Measurements from ENCODE around the gene ERN1. TPM values are rescaled to one million over a fixed set of nuclear protein-coding genes. Genes with fewer than 3 reads are reported as not detected.
A peak's percentile ranks its signal among the peaks of the same experiment; 100 is the strongest.

Gene ERN1
- total and polyA plus RNA-seq, 2 of the 8 experiments (the other 6 are each of a cell fraction or from before 2014, with no cell fraction given), result 1.8 to 3.9 TPM

GRCh38 chr17:64146418-64147109, 16.6 kb upstream of the ERN1 start:
- H2AFZ ChIP-seq (ENCODE audit: low read length), result no peak overlapping the region
- peaks cover 0 to 18% (median 2%) of the 10 kb centered on the region in 4 experiments; a peak in 4 of 8 replicates for H3K36me3 ChIP-seq (ENCODE audit: control insufficient read depth in 2 of 4, insufficient read depth in 4 of 4, low read length in 3 of 4)
- FAIRE-seq, result no peak
- POLR2A ChIA-PET (ENCODE audit: partially characterized antibody), result interaction anchor here (0.6 to 7.3 kb wide), 80 partner anchors 8 to 511 kb away, joined by 3 to 193 read pairs (median 5); partner anchors contain the start of genes CEP95, DDX42, DDX5 and ERN1
- H2BK12ac ChIP-seq (ENCODE audit: low read depth, low read length), result no peak overlapping the region
- H3K23me2 ChIP-seq (ENCODE audit: low read depth, low read length), result peaks cover 6% of the 10 kb centered on the region
- H3K4me3 ChIP-seq (ENCODE audit: extremely low read depth in 1 of 4, insufficient read depth in 2 of 4, low read depth in 3 of 4, low read length in 4 of 4), result peak overlapping the region; percentile 79 to 91 (median 82)
- H3K79me2 ChIP-seq (ENCODE audit: control insufficient read depth in 1 of 2, insufficient read depth in 2 of 2, low read length in 2 of 2), result peaks cover 0 to 10% of the 10 kb centered on the region in 2 experiments; a peak in 1 of 4 replicates
- H3K4me1 ChIP-seq (replicated peaks in 1 of 4; ENCODE audit: control insufficient read depth in 3 of 4, insufficient read depth in 4 of 4, low read length in 3 of 4), result peaks cover 0 to 9% (median 3%) of the 10 kb centered on the region in 4 experiments; a peak in 5 of 7 replicates
- CTCF ChIA-PET (ENCODE audit: partially characterized antibody), result interaction anchor here (0.9 to 2.3 kb wide), 4 partner anchors 124 to 174 kb away, joined by 3 to 10 read pairs (median 4); no protein-coding TSS in a partner anchor
- no peak overlapping the region for H3K23ac ChIP-seq (ENCODE audit: insufficient read length)
- peak overlapping the region; percentile 97 for H2BK5ac ChIP-seq (ENCODE audit: low read depth, low read length)
- peak in 1 of 2 experiments; percentile 52 for DNase-seq (ENCODE audit: low read depth in 1 of 2, low spot score in 2 of 2)
- no peak overlapping the region for H2BK20ac ChIP-seq (ENCODE audit: low read length)
- no peak overlapping the region for H2BK15ac ChIP-seq (ENCODE audit: low read length)
- H4K8ac ChIP-seq (ENCODE audit: extremely low read depth, insufficient read depth, low read length), result peak overlapping the region; percentile 96
- H2AK5ac ChIP-seq (ENCODE audit: low read depth, low read length), result 0 out of 2 replicates have a peak overlapping the region, but pooled peaks have one; percentile 56
- peak overlapping the region; percentile 92 for H3K56ac ChIP-seq (replicated peaks; ENCODE audit: insufficient read length, low read depth, low read length)
- H3K27ac ChIP-seq (ENCODE audit: low read depth, low read length), result peak overlapping the region; percentile 95
- H3K4ac ChIP-seq (replicated peaks; ENCODE audit: insufficient read length, low read depth, low read length), result peak overlapping the region; percentile 100
- no peaks in the 10 kb centered on the region for H3K27me3 ChIP-seq (replicated peaks in 1 of 4; ENCODE audit: control insufficient read depth in 3 of 4, extremely low read depth in 1 of 4, insufficient read depth in 3 of 4, low read length in 3 of 4)
- WGBS, 2 experiments (ENCODE audit: extremely low coverage in 1 of 2, insufficient coverage in 1 of 2, insufficient read length in 1 of 2, insufficient replicate concordance in 2 of 2, low coverage in 1 of 2, low lambda C conversion rate in 2 of 2, missing lambda C conversion rate in 1 of 2), result 2% methylated on average over 34 of the region's 34 CpGs; no CpG with 5 or more reads in 1 of the 2 experiments
- no peak overlapping the region for H3K14ac ChIP-seq (ENCODE audit: insufficient read length)
- peak overlapping the region; percentile 31 for H2BK120ac ChIP-seq (replicated peaks; ENCODE audit: low read depth, low read length)
- H3K4me2 ChIP-seq (ENCODE audit: insufficient read depth in 1 of 2, low read depth in 2 of 2, low read length in 2 of 2), result peak overlapping the region; percentile 91 to 92
- H3K18ac ChIP-seq (ENCODE audit: extremely low read depth, low read length), result peak overlapping the region; percentile 98
- no peaks in the 10 kb centered on the region for H3K79me1 ChIP-seq (ENCODE audit: low read depth, low read length)
- H3K9me3 ChIP-seq (ENCODE audit: insufficient read depth in 2 of 2, low read depth in 1 of 2, low read length in 1 of 2), result no peaks in the 10 kb centered on the region
- H4K91ac ChIP-seq (replicated peaks; ENCODE audit: insufficient read length, low read length), result peak overlapping the region; percentile 95
- H4K5ac ChIP-seq (ENCODE audit: insufficient read length, low read depth, low read length), result peak overlapping the region; percentile 98
- peak overlapping the region; percentile 88 to 96 (median 94) for H3K9ac ChIP-seq (replicated peaks in 1 of 4; ENCODE audit: extremely low read depth in 1 of 4, low read depth in 3 of 4, low read length in 3 of 4)
- peaks cover 0 to 4% of the 10 kb centered on the region in 2 experiments for H4K20me1 ChIP-seq (replicated peaks in 1 of 2; ENCODE audit: control insufficient read depth in 1 of 2, insufficient read depth in 2 of 2, low read length in 2 of 2)
- no peak for TF ChIP-seq RNF2 (IDR thresholded peaks at IDR 0.05; ENCODE audit: borderline replicate concordance, low read depth, low read length, missing control alignments, poor library complexity, severe bottlenecking)
- no peak for TF ChIP-seq CTCF (IDR thresholded peaks at IDR 0.05; ENCODE audit: control extremely low read depth in 1 of 3, insufficient read depth in 1 of 3, low read depth in 1 of 3, low read length in 3 of 3)
- no peak for TF ChIP-seq KDM1A (IDR thresholded peaks at IDR 0.05; ENCODE audit: borderline replicate concordance, low read length)
- TF ChIP-seq SRF (IDR thresholded peaks at IDR 0.05; ENCODE audit: low read depth, low read length), result no peak
- no peak for TF ChIP-seq E2F6 (IDR thresholded peaks at IDR 0.05)
- no peak for TF ChIP-seq CEBPB (IDR thresholded peaks at IDR 0.05; ENCODE audit: low read depth, low read length)
- no peak for TF ChIP-seq SUZ12 (IDR thresholded peaks at IDR 0.05; ENCODE audit: low read length)
- no peak for TF ChIP-seq BACH1 (IDR thresholded peaks at IDR 0.05; ENCODE audit: low read length)
